H9 (cell line): ENCODE measurements around the gene ANKRD36B. TPM values are rescaled to one million over a fixed set of nuclear protein-coding genes. Genes with fewer than 3 reads are reported as not detected.
"Not testable (repeated sequence)": the region's sequence is repeated elsewhere in the genome, so short reads cannot be mapped to it uniquely, and the experiment has no call there.

ENCODE experiments used
- DNase-seq: peaks from one replicate; pipeline ENCODE4 v3.0.0-alpha.2; 2017
- H2AFZ ChIP-seq: one replicate; pipeline ENCODE4 v1.6.1; 2013; ENCODE audit warnings: mild to moderate bottlenecking, low read length, control low read depth, moderate library complexity
- H2AK5ac ChIP-seq: 2 replicates; pipeline ENCODE4 v1.6.1; 2013; ENCODE audit warnings: low read length, control low read depth, mixed read lengths; ENCODE audit not compliant: insufficient read length
- H2BK120ac ChIP-seq: one replicate; pipeline ENCODE4 v1.6.1; 2013; ENCODE audit warnings: low read depth, mild to moderate bottlenecking, low read length, control low read depth, inconsistent platforms; ENCODE audit not compliant: poor library complexity, severe bottlenecking
- H2BK12ac ChIP-seq: 2 replicates; pipeline ENCODE4 v1.6.1; 2013; ENCODE audit warnings: low read length, control low read depth, mixed read lengths, low read depth; ENCODE audit not compliant: insufficient read length
- H2BK15ac ChIP-seq: 2 replicates; pipeline ENCODE4 v1.6.1; 2013; ENCODE audit warnings: low read depth, low read length, control low read depth
- H2BK20ac ChIP-seq: one replicate; pipeline ENCODE4 v1.6.1; 2013; ENCODE audit warnings: low read depth, mild to moderate bottlenecking, low read length, control low read depth, inconsistent platforms; ENCODE audit not compliant: poor library complexity, severe bottlenecking
- H2BK5ac ChIP-seq: 2 replicates; pipeline ENCODE4 v1.6.1; 2013; ENCODE audit warnings: low read length, control low read depth, mixed read lengths; ENCODE audit not compliant: insufficient read length
- H3K14ac ChIP-seq: 2 replicates; pipeline ENCODE4 v1.6.1; 2013; ENCODE audit warnings: low read length, control low read depth; ENCODE audit not compliant: insufficient read depth
- H3K18ac ChIP-seq: 2 replicates; pipeline ENCODE4 v1.6.1; 2013; ENCODE audit warnings: low read depth, mild to moderate bottlenecking, mixed read lengths, low read length, control low read depth; ENCODE audit not compliant: insufficient read length
- H3K23ac ChIP-seq: 2 replicates; pipeline ENCODE4 v1.6.1; 2013; ENCODE audit warnings: low read length, control low read depth, mixed read lengths, low read depth; ENCODE audit not compliant: insufficient read length
- H3K23me2 ChIP-seq: 2 replicates; pipeline ENCODE4 v1.6.1; 2013; ENCODE audit warnings: low read depth, mild to moderate bottlenecking, mixed read lengths, low read length, control low read depth; ENCODE audit not compliant: insufficient read length, poor library complexity, severe bottlenecking
- H3K27ac ChIP-seq: 2 replicates; pipeline ENCODE4 v1.5.1; 2013; ENCODE audit warnings: low read length, control low read depth, mixed read lengths, low read depth; ENCODE audit not compliant: insufficient read length
- H3K27me3 ChIP-seq: 2 replicates; pipeline ENCODE4 v1.6.1; 2013; ENCODE audit warnings: low read length, control low read depth, inconsistent platforms; ENCODE audit not compliant: insufficient read depth
- H3K4ac ChIP-seq: 2 replicates; pipeline ENCODE4 v1.6.1; 2013; ENCODE audit warnings: low read depth, mild to moderate bottlenecking, control low read depth, inconsistent platforms, low read length, moderate library complexity
- H3K4me1 ChIP-seq: 2 replicates; pipeline ENCODE4 v1.6.1; 2013; ENCODE audit warnings: low read length, control low read depth, inconsistent platforms; ENCODE audit not compliant: insufficient read depth
- H3K4me2 ChIP-seq: 2 replicates; pipeline ENCODE4 v1.6.1; 2013; ENCODE audit warnings: low read length, control low read depth, mixed read lengths; ENCODE audit not compliant: insufficient read length, insufficient read depth
- H3K56ac ChIP-seq: 2 replicates; pipeline ENCODE4 v1.6.1; 2013; ENCODE audit warnings: low read depth, mild to moderate bottlenecking, mixed read lengths, low read length, control low read depth; ENCODE audit not compliant: insufficient read length
- H3K79me1 ChIP-seq: 2 replicates; pipeline ENCODE4 v1.6.1; 2013; ENCODE audit warnings: low read depth, mild to moderate bottlenecking, moderate library complexity, low read length, control low read depth, inconsistent platforms; ENCODE audit not compliant: insufficient read depth, poor library complexity, severe bottlenecking
- H3K79me2 ChIP-seq: 2 replicates; pipeline ENCODE4 v1.6.1; 2013; ENCODE audit warnings: low read length, control low read depth, inconsistent platforms; ENCODE audit not compliant: insufficient read depth
- H3K9ac ChIP-seq: 2 replicates; pipeline ENCODE4 v1.6.1; 2013; ENCODE audit warnings: low read length, control low read depth, mixed read lengths; ENCODE audit not compliant: insufficient read length; ENCODE audit errors: extremely low read depth
- H3K9me3 ChIP-seq: one replicate; pipeline ENCODE4 v1.6.1; 2013; ENCODE audit warnings: low read depth, low read length, inconsistent platforms; ENCODE audit not compliant: control insufficient read depth
- H3T11ph ChIP-seq: one replicate; pipeline ENCODE4 v1.6.1; 2013; ENCODE audit warnings: mild to moderate bottlenecking, low read length, control low read depth, inconsistent platforms
- H4K20me1 ChIP-seq: one replicate; pipeline ENCODE4 v1.6.1; 2013; ENCODE audit not compliant: control insufficient read depth, insufficient read length, insufficient read depth
- H4K5ac ChIP-seq: 2 replicates; pipeline ENCODE4 v1.6.1; 2013; ENCODE audit warnings: low read depth, mild to moderate bottlenecking, mixed read lengths, low read length, control low read depth; ENCODE audit not compliant: insufficient read length
- H4K8ac ChIP-seq: replicated peaks from 2 replicates; pipeline ENCODE4 v1.6.1; 2013; ENCODE audit warnings: low read length, control low read depth, mixed read lengths, low read depth; ENCODE audit not compliant: insufficient read length
- H4K91ac ChIP-seq: 2 replicates; pipeline ENCODE4 v1.6.1; 2013; ENCODE audit warnings: low read depth, mild to moderate bottlenecking, moderate library complexity, mixed read lengths, low read length, control low read depth; ENCODE audit not compliant: insufficient read length
- H3K27ac Mint-ChIP-seq, 3 experiments: 2 replicates in 2 of 3; 3 replicates in 1 of 3; pipeline ENCODE4 v1.8.0; 2020 to 2021; ENCODE audit warnings: mixed read lengths in 3 of 3, mild to moderate bottlenecking in 1 of 3, moderate library complexity in 1 of 3
- H3K27me3 Mint-ChIP-seq: 2 replicates; pipeline ENCODE4 v1.8.0; 2021; ENCODE audit warnings: low read depth, mild to moderate bottlenecking, moderate library complexity, mixed read lengths
- H3K36me3 Mint-ChIP-seq, 3 experiments: 2 replicates in 2 of 3; 3 replicates in 1 of 3; pipeline ENCODE4 v1.8.0; 2020 to 2021; ENCODE audit warnings: low read depth in 3 of 3, mixed read lengths in 3 of 3; ENCODE audit not compliant: insufficient read depth in 1 of 3
- H3K4me1 Mint-ChIP-seq, 2 experiments: 2 replicates each; pipeline ENCODE4 v1.8.0; 2020; ENCODE audit warnings: mixed read lengths in 2 of 2
- H3K4me3 Mint-ChIP-seq, 2 experiments: 2 replicates in 1 of 2; 3 replicates in 1 of 2; pipeline ENCODE4 v1.8.0; 2020 to 2021; ENCODE audit warnings: mild to moderate bottlenecking in 2 of 2, mixed read lengths in 2 of 2, moderate library complexity in 1 of 2
- H3K9me3 Mint-ChIP-seq, 2 experiments: 2 replicates in 1 of 2; 3 replicates in 1 of 2; pipeline ENCODE4 v1.8.0; 2020; ENCODE audit warnings: mild to moderate bottlenecking in 2 of 2, mixed read lengths in 2 of 2, moderate library complexity in 1 of 2
- WGBS: extraction: QIAGEN DNeasy Blood & Tissue Kit; methylation state at CpG from one replicate; pipeline ENCODE4 v1.1.7; 2013; ENCODE audit warnings: missing lambda C conversion rate, low lambda C conversion rate, mixed read lengths; ENCODE audit not compliant: insufficient read length; ENCODE audit errors: extremely low coverage; 5-methylcytosine and 5-hydroxymethylcytosine counted together
- total RNA-seq: library from RNA; stranded (reverse); gene quantifications from 2 replicates; pipeline ENCODE4 v1.2.1, GENCODE V29; 2021

The ANKRD36B gene
- total RNA-seq, 1 experiment from 2014 or later, result 7.6 TPM

DNA sequence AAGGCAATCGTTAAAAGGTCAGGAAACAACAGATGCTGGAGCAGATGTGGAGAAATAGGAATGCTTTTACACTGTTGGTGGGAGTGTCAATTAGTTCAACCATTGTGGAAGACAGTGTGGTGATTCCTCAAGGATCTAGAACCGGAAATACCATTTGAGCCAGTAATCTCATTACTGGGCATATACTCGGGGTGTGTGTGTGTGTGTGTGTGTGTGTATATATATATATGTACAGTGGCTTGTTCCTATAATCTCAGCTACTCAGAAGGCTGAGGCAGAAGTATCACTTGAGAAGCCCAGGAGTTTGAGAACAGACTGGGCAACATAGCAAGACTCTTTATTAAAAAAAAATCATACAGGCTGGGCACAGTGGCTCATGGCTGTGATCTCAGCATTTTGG, 24.0 kb downstream of the ANKRD36B start:
- H3K27me3 ChIP-seq, H3K27me3 Mint-ChIP-seq, H3K23me2 ChIP-seq, H2AK5ac ChIP-seq, H3K27ac ChIP-seq, H2BK12ac ChIP-seq, H3K18ac ChIP-seq, H2BK20ac ChIP-seq, H3K23ac ChIP-seq, H3K9me3 Mint-ChIP-seq, H3K4me2 ChIP-seq, H2AFZ ChIP-seq, H2BK120ac ChIP-seq, H3T11ph ChIP-seq, H3K14ac ChIP-seq, H3K4me1 Mint-ChIP-seq, H3K79me2 ChIP-seq, H2BK5ac ChIP-seq, H3K9me3 ChIP-seq, H4K5ac ChIP-seq, H3K36me3 Mint-ChIP-seq, H4K91ac ChIP-seq, H3K56ac ChIP-seq, DNase-seq, H3K9ac ChIP-seq, H4K20me1 ChIP-seq, H2BK15ac ChIP-seq, H3K27ac Mint-ChIP-seq, H3K4me3 Mint-ChIP-seq, H4K8ac ChIP-seq, H3K4me1 ChIP-seq, H3K79me1 ChIP-seq, H3K4ac ChIP-seq: not testable (repeated sequence)
- WGBS, result no CpG with 5 or more reads among the region's 3 CpGs

DNA sequence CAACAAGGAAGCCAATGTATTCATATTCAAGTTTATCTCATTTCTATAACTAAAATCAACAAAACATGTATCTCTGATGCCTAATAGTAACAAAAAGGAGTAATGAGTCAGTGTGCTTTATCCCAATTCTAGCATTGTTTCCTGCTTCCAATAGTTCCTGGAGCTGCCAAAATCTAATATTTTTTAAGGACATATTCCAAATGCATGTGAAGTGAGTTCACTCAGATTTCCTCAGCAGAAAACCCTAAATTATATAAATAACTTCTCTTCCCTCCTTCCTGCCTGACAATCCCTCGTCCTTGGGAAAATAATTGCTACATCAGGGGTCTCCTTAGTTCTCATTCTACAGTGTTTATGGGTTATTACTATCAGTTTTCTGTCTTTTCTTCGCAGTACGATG, 37.3 kb downstream of the ANKRD36B start:
- not testable (repeated sequence) for H3K4me1 Mint-ChIP-seq, H3K4me2 ChIP-seq, H3K9ac ChIP-seq, DNase-seq, H2BK5ac ChIP-seq, H3K27me3 ChIP-seq, H2BK20ac ChIP-seq, H3K23ac ChIP-seq, H4K8ac ChIP-seq, H3K79me2 ChIP-seq, H2AFZ ChIP-seq, H3K4ac ChIP-seq, H4K20me1 ChIP-seq, H4K91ac ChIP-seq, H3K23me2 ChIP-seq, H3K9me3 ChIP-seq, H3K18ac ChIP-seq, H3K4me3 Mint-ChIP-seq, H2BK12ac ChIP-seq, H3K14ac ChIP-seq, H3K27ac ChIP-seq, H3K4me1 ChIP-seq, H3K27ac Mint-ChIP-seq, H3K27me3 Mint-ChIP-seq, H2AK5ac ChIP-seq, H2BK120ac ChIP-seq, H3K79me1 ChIP-seq, H3K56ac ChIP-seq, H3T11ph ChIP-seq, H4K5ac ChIP-seq, H2BK15ac ChIP-seq, H3K9me3 Mint-ChIP-seq
- H3K36me3 Mint-ChIP-seq, result peaks cover 0 to 30% (median 27%) of the 10 kb centered on the region in 3 experiments; a peak in 5 of 7 replicates
- WGBS, result no CpG with 5 or more reads among the region's 3 CpGs
